A673 (cell line): ENCODE data around the gene UXS1.

ENCODE experiments used
- EZH2 ChIP-seq: fragments of 200-600 bp; sonication (generic); IDR thresholded peaks from 2 replicates; pipeline ENCODE4 v1.6.1; 2017; ENCODE audit warnings: borderline replicate concordance, low read depth, mild to moderate bottlenecking, mixed read lengths, antibody characterized with exemption, low read length; ENCODE audit not compliant: poor library complexity, severe bottlenecking
- TF ChIP-seq, protein P1 (sequence below): fragments of 300-800, 200-600 bp; sonication (generic); conservative IDR thresholded peaks from 2 replicates; pipeline ENCODE4 v1.5.1; 2017; ENCODE audit warnings: low read depth, mild to moderate bottlenecking, antibody characterized with exemption, low read length, moderate library complexity, mixed read lengths

DNA sequence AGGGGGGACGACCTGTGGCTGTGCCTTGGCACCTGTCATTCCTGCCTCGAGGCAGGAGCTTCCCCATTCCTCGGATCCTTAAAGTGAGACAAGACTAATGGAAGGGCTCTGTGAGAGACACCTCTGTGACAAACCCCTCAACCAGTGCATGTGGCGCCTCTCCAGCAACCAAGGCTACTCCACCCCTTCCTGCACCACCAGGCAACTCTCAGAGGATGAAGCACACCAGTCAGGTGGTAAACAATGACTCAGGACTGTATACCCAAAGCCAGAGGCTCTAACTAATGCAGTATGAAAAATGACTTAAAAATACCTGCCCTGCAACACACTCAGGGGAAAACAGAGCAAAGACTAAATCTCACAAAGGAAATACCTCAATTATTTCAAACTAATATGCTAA is 136.9 kb downstream of the UXS1 start:
- no peak for TF ChIP-seq EZH2
- TF ChIP-seq, protein P1, sequence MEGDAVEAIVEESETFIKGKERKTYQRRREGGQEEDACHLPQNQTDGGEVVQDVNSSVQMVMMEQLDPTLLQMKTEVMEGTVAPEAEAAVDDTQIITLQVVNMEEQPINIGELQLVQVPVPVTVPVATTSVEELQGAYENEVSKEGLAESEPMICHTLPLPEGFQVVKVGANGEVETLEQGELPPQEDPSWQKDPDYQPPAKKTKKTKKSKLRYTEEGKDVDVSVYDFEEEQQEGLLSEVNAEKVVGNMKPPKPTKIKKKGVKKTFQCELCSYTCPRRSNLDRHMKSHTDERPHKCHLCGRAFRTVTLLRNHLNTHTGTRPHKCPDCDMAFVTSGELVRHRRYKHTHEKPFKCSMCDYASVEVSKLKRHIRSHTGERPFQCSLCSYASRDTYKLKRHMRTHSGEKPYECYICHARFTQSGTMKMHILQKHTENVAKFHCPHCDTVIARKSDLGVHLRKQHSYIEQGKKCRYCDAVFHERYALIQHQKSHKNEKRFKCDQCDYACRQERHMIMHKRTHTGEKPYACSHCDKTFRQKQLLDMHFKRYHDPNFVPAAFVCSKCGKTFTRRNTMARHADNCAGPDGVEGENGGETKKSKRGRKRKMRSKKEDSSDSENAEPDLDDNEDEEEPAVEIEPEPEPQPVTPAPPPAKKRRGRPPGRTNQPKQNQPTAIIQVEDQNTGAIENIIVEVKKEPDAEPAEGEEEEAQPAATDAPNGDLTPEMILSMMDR: no peak
